ENCODE data around the gene BPIFB2. TPM values are rescaled to one million over a fixed set of nuclear protein-coding genes. Genes with fewer than 3 reads are reported as not detected.

BPIFB2 gene
- total RNA-seq, 1 experiment from 2014 or later = not detected

- CTCF ChIA-PET = no interaction called here
- TF ChIP-seq TCF7L2 (IDR thresholded peaks at IDR 0.05; ENCODE audit: low read depth, low read length) (no peak), CTCF (IDR thresholded peaks at IDR 0.05) (no peak), SIN3A (IDR thresholded peaks at IDR 0.05; ENCODE audit: borderline replicate concordance, insufficient read depth, low read depth, low read length) (no peak), POLR2AphosphoS5 (IDR thresholded peaks at IDR 0.05; ENCODE audit: low read depth, low read length) (no peak)
- TF ChIP-seq, protein P1, sequence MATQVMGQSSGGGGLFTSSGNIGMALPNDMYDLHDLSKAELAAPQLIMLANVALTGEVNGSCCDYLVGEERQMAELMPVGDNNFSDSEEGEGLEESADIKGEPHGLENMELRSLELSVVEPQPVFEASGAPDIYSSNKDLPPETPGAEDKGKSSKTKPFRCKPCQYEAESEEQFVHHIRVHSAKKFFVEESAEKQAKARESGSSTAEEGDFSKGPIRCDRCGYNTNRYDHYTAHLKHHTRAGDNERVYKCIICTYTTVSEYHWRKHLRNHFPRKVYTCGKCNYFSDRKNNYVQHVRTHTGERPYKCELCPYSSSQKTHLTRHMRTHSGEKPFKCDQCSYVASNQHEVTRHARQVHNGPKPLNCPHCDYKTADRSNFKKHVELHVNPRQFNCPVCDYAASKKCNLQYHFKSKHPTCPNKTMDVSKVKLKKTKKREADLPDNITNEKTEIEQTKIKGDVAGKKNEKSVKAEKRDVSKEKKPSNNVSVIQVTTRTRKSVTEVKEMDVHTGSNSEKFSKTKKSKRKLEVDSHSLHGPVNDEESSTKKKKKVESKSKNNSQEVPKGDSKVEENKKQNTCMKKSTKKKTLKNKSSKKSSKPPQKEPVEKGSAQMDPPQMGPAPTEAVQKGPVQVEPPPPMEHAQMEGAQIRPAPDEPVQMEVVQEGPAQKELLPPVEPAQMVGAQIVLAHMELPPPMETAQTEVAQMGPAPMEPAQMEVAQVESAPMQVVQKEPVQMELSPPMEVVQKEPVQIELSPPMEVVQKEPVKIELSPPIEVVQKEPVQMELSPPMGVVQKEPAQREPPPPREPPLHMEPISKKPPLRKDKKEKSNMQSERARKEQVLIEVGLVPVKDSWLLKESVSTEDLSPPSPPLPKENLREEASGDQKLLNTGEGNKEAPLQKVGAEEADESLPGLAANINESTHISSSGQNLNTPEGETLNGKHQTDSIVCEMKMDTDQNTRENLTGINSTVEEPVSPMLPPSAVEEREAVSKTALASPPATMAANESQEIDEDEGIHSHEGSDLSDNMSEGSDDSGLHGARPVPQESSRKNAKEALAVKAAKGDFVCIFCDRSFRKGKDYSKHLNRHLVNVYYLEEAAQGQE (IDR thresholded peaks at IDR 0.05; ENCODE audit: insufficient read depth in 1 of 2, low read depth in 2 of 2, low read length in 1 of 2) = no peak
- BruUV-seq (replicated peaks) = no TSS peak
Measured at GRCh38 chr20:33027769-33028751, 20.6 kb downstream of the BPIFB2 start.

DNA sequence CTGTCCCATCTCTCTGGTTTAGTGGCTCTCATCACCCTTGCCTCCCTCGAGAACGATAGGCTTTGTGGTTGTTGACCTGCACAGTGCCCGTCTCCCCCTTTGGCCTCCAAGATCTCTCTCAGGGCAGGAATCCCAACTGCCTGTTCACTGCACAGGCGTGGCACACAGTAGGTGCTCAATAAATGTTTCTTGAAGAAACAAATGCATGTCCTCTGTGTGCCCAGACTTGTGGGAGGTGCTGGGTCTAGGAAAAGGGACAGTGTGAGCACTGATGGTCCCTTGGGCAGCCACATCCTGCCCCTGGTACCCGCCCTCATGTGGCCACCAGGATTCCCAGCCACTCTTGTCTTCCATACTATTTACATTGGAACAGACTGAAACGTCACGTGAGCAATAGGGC, 21.4 kb downstream of the BPIFB2 start:
- H3K4me1 ChIP-seq (ENCODE audit: control insufficient read depth, insufficient read depth, low read length) = no peaks in the 10 kb centered on the region
- no peak for TF ChIP-seq POLR2AphosphoS5 (IDR thresholded peaks at IDR 0.05; ENCODE audit: low read depth, low read length)
- TF ChIP-seq TCF7L2 (IDR thresholded peaks at IDR 0.05; ENCODE audit: low read depth, low read length) = no peak
- TF ChIP-seq CTCF (IDR thresholded peaks at IDR 0.05) = no peak
- no peak for TF ChIP-seq SIN3A (IDR thresholded peaks at IDR 0.05; ENCODE audit: borderline replicate concordance, insufficient read depth, low read depth, low read length)
- TF ChIP-seq, protein P1 (IDR thresholded peaks at IDR 0.05; ENCODE audit: insufficient read depth in 1 of 2, low read depth in 2 of 2, low read length in 1 of 2) = no peak
- H3K27me3 ChIP-seq (ENCODE audit: control insufficient read depth, insufficient read depth, low read length) = no peaks in the 10 kb centered on the region
- CTCF ChIA-PET = no interaction called here
- no peak for DNase-seq (ENCODE audit: low read depth, low spot score)
- H3K27ac ChIP-seq (ENCODE audit: low read length) = no peak overlapping the region
- ATAC-seq = no peak
- no peaks in the 10 kb centered on the region for H3K9me3 ChIP-seq (ENCODE audit: control insufficient read depth, insufficient read depth, low read depth, low read length)
- POLR2A ChIA-PET = no interaction called here
- H3K4me3 ChIP-seq (ENCODE audit: low read depth in 2 of 2, low read length in 2 of 2) = no peak overlapping the region
- no peaks in the 10 kb centered on the region for H3K36me3 ChIP-seq (ENCODE audit: control insufficient read depth, insufficient read depth, low read length)
- BruUV-seq (replicated peaks) = no TSS peak
- in situ Hi-C loops (cut with HindIII; ENCODE audit: low pct_unique_long_range_greater_than_20kb, low sequenced_read_pairs) (no loop called here), intact Hi-C loops (cut with micrococcal nuclease; ENCODE audit: unreplicated experiment) (no loop called here)

More at GRCh38 chr20:33027769-33028751, 20.6 kb downstream of the BPIFB2 start:
- DNase-seq (ENCODE audit: low read depth, low spot score) (no peak), ATAC-seq (no peak)
- Histone ChIP-seq H3K27ac (ENCODE audit: low read length) (no peak overlapping the region), H3K36me3 (ENCODE audit: control insufficient read depth, insufficient read depth, low read length) (no peaks in the 10 kb centered on the region), H3K27me3 (ENCODE audit: control insufficient read depth, insufficient read depth, low read length) (no peaks in the 10 kb centered on the region), H3K4me1 (ENCODE audit: control insufficient read depth, insufficient read depth, low read length) (no peaks in the 10 kb centered on the region), H3K4me3 (ENCODE audit: low read depth in 2 of 2, low read length in 2 of 2) (no peak overlapping the region), H3K9me3 (ENCODE audit: control insufficient read depth, insufficient read depth, low read depth, low read length) (no peaks in the 10 kb centered on the region)
- in situ Hi-C loops (cut with HindIII; ENCODE audit: low pct_unique_long_range_greater_than_20kb, low sequenced_read_pairs) = no loop called here
- intact Hi-C loops (cut with micrococcal nuclease; ENCODE audit: unreplicated experiment) = no loop called here
- POLR2A ChIA-PET = no interaction called here

All from Panc1 (cell line).